PC-3 (cell line): ENCODE data around the gene GNPTG. TPM values are rescaled to one million over a fixed set of nuclear protein-coding genes. Genes with fewer than 3 reads are reported as not detected.
A peak's percentile ranks its signal among the peaks of the same experiment; 100 is the strongest.

Experiments
- ATAC-seq: fragments of 200-7000 bp; cut with Tn5 transposase; 2 replicates; pipeline ENCODE4 v1.9.1; 2020; ENCODE audit warnings: mild to moderate bottlenecking, moderate library complexity
- BruUV-seq: library from RNA; stranded (reverse); fragments of 400-500 nt; replicated peaks from 2 replicates; lab custom pipeline; 2021; lab: Mats Ljungman, UMichigan
- CTCF ChIA-PET: fragments of 300-600 bp; sonication (Branson Sonifier 250); formaldehyde crosslinking; loops from one replicate; lab custom pipeline; 2022; ENCODE audit warnings: antibody characterized with exemption; lab: Charles Lee
- POLR2A ChIA-PET: fragments of 300-600 bp; sonication (Branson Sonifier 250); formaldehyde crosslinking; loops from one replicate; lab custom pipeline; 2022; ENCODE audit warnings: antibody characterized with exemption; ENCODE audit not compliant: unreplicated experiment; lab: Charles Lee
- DNase-seq: peaks from one replicate; pipeline ENCODE4 v3.0.0-alpha.2; 2015
- H2AFZ ChIP-seq: fragments of 300-600 bp; sonication (generic); 2 replicates; pipeline ENCODE4 v1.6.0; 2016; ENCODE audit warnings: antibody characterized with exemption, low read length
- H3F3A ChIP-seq: fragments of 300-600 bp; sonication (generic); one replicate; pipeline ENCODE4 v1.6.0; 2017; ENCODE audit warnings: antibody characterized with exemption, low read length, control low read depth, mild to moderate bottlenecking; ENCODE audit not compliant: unreplicated experiment
- H3K27ac ChIP-seq: fragments of 300-600 bp; sonication (generic); 2 replicates; pipeline ENCODE4 v1.5.1; 2016; ENCODE audit warnings: mild to moderate bottlenecking, low read length
- H3K27me3 ChIP-seq: fragments of 300-600 bp; sonication (generic); 2 replicates; pipeline ENCODE4 v1.6.1; 2016; ENCODE audit warnings: low read length, mixed read lengths
- H3K36me3 ChIP-seq: fragments of 300-600 bp; sonication (generic); 2 replicates; pipeline ENCODE4 v1.6.1; 2016; ENCODE audit warnings: low read depth, mixed run types, low read length, mixed read lengths
- H3K4me1 ChIP-seq: fragments of 300-600 bp; sonication (generic); 2 replicates; pipeline ENCODE4 v1.5.1; 2016; ENCODE audit warnings: low read length; ENCODE audit not compliant: insufficient read depth
- H3K4me2 ChIP-seq: fragments of 300-600 bp; sonication (generic); 2 replicates; pipeline ENCODE4 v1.6.0; 2016; ENCODE audit warnings: low read length
- H3K4me3 ChIP-seq: fragments of 300-600 bp; sonication (generic); 2 replicates; pipeline ENCODE4 v1.5.1; 2016; ENCODE audit warnings: mild to moderate bottlenecking, low read length, mixed read lengths
- H3K79me2 ChIP-seq: fragments of 300-600 bp; sonication (generic); 2 replicates; pipeline ENCODE4 v1.6.1; 2017; ENCODE audit warnings: low read length, mixed read lengths
- H3K9ac ChIP-seq: fragments of 300-600 bp; sonication (generic); 2 replicates; pipeline ENCODE4 v1.6.0; 2016; ENCODE audit warnings: mild to moderate bottlenecking, low read length
- H3K9me2 ChIP-seq: fragments of 300-600 bp; sonication (generic); replicated peaks from 2 replicates; pipeline ENCODE4 v1.6.1; 2016; ENCODE audit warnings: mixed run types, low read length, mixed read lengths
- H3K9me3 ChIP-seq: fragments of 300-600 bp; sonication (generic); 2 replicates; pipeline ENCODE4 v1.6.1; 2016; ENCODE audit warnings: low read length, mixed read lengths
- H4K20me1 ChIP-seq: fragments of 300-600 bp; sonication (generic); 2 replicates; pipeline ENCODE4 v1.6.1; 2016; ENCODE audit warnings: low read length, mixed read lengths
- EZH2 ChIP-seq: fragments of 300-600 bp; sonication (generic); IDR thresholded peaks from one replicate; pipeline ENCODE4 v1.6.1; 2017; ENCODE audit warnings: antibody characterized with exemption, mild to moderate bottlenecking, low read length; ENCODE audit not compliant: unreplicated experiment
- EZH2phosphoT487 ChIP-seq: fragments of 300-600 bp; sonication (generic); IDR thresholded peaks from 2 replicates; pipeline ENCODE4 v1.6.1; 2018; ENCODE audit warnings: mild to moderate bottlenecking, antibody characterized with exemption, low read length, borderline replicate concordance
- intact Hi-C: fragments of 100-400 bp; cut with micrococcal nuclease; formaldehyde crosslinking; loops from 2 replicates; pipeline ENCODE4 v1.9.0; 2023
- total RNA-seq: library from RNA; depleted of rRNA; stranded (reverse); fragments of >200 nt; gene quantifications from 2 replicates; pipeline ENCODE4 v1.2.3, GENCODE V29; 2014
- TF ChIP-seq, protein P1 (sequence below): fragments of 300-600 bp; sonication (generic); conservative IDR thresholded peaks from 2 replicates; pipeline ENCODE4 v1.5.1; 2017; ENCODE audit warnings: antibody characterized with exemption, low read depth, mild to moderate bottlenecking, low read length

GNPTG gene
- total RNA-seq, 1 experiment from 2014 or later: 36.3 TPM

DNA sequence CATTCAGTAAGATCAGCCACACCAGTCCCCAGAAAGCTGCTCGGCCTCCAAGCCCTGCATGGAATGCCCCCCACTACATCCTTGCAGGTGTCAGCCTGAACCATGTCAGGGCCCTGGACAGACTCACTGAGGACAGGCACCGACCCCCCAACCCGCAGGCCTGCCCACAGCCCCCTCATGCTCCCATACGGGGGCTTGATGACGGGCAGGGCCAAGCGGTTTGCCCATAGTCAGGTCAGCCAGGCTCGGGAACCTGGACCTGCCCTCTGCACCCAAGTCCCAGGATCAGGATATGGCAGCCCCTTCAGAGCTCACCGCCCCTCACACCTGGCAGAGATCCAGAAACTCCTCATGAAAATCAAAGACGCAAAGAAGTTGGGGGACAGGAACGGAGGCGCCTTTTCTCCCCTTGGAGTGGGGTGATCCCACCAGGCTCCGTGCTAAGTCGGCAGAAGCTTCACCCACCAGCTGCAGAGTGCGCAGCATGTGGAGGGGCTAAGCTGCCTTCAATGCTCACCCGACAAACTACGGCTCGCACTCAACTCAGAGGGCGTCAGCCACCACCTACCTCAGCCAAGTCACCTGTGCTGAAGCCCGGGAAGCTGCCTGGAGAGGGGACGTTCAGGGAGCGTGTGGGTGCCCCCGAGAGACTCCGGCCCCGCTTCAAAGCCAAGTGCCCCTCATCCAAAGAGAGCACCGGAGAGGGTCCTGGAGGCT lies 26.5 kb downstream of the GNPTG start:
- ChIA-PET CTCF (interaction anchor here (0.6 kb wide), 1 partner anchor 24 kb away, joined by 3 read pairs; no protein-coding TSS in a partner anchor), POLR2A (interaction anchor here (0.9 kb wide), 1 partner anchor 36 kb away, joined by 20 read pairs; no protein-coding TSS in a partner anchor)
- Histone ChIP-seq H3K9me2 (no peaks in the 10 kb centered on the region), H3K79me2 (peaks cover 48% of the 10 kb centered on the region), H3K27ac (peak overlapping the region; percentile 86), H3K4me1 (peaks cover 13% of the 10 kb centered on the region), H3K36me3 (no peaks in the 10 kb centered on the region), H3K27me3 (no peaks in the 10 kb centered on the region), H3K9ac (peak overlapping the region; percentile 91), H3K9me3 (no peaks in the 10 kb centered on the region), H3K4me2 (peak overlapping the region; percentile 97), H3K4me3 (peak overlapping the region; percentile 87), H2AFZ (no peak overlapping the region), H4K20me1 (peaks cover 4% of the 10 kb centered on the region; the same call in 1 of the 2 replicates), H3F3A (no peaks in the 10 kb centered on the region)
- peak; percentile 2 for DNase-seq
- ATAC-seq: peak; percentile 7; the same call in 1 of the 2 replicates
- intact Hi-C loops: no loop called here
- BruUV-seq: TSS peak; percentile 69
- TF ChIP-seq EZH2phosphoT487: no peak
- TF ChIP-seq EZH2: no peak
- TF ChIP-seq, protein P1, sequence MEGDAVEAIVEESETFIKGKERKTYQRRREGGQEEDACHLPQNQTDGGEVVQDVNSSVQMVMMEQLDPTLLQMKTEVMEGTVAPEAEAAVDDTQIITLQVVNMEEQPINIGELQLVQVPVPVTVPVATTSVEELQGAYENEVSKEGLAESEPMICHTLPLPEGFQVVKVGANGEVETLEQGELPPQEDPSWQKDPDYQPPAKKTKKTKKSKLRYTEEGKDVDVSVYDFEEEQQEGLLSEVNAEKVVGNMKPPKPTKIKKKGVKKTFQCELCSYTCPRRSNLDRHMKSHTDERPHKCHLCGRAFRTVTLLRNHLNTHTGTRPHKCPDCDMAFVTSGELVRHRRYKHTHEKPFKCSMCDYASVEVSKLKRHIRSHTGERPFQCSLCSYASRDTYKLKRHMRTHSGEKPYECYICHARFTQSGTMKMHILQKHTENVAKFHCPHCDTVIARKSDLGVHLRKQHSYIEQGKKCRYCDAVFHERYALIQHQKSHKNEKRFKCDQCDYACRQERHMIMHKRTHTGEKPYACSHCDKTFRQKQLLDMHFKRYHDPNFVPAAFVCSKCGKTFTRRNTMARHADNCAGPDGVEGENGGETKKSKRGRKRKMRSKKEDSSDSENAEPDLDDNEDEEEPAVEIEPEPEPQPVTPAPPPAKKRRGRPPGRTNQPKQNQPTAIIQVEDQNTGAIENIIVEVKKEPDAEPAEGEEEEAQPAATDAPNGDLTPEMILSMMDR: no peak

GRCh38 chr16:1378804-1379303 lies 27.1 kb downstream of the GNPTG start:
- peaks cover 4% of the 10 kb centered on the region; the same call in 1 of the 2 replicates for H4K20me1 ChIP-seq
- peak overlapping the region; percentile 97 for H3K4me2 ChIP-seq
- BruUV-seq: no TSS peak
- CTCF ChIA-PET: interaction anchor here (0.6 kb wide), 1 partner anchor 25 kb away, joined by 3 read pairs; no protein-coding TSS in a partner anchor
- H3F3A ChIP-seq: no peaks in the 10 kb centered on the region
- H3K36me3 ChIP-seq: no peaks in the 10 kb centered on the region
- ATAC-seq (peak; percentile 73), DNase-seq (peak; percentile 75)
- peak overlapping the region; percentile 86 for H3K27ac ChIP-seq
- H3K9ac ChIP-seq: peak overlapping the region; percentile 91
- peaks cover 13% of the 10 kb centered on the region for H3K4me1 ChIP-seq
- no peaks in the 10 kb centered on the region for H3K9me2 ChIP-seq
- peaks cover 48% of the 10 kb centered on the region for H3K79me2 ChIP-seq
- no peaks in the 10 kb centered on the region for H3K9me3 ChIP-seq
- POLR2A ChIA-PET: interaction anchor here (0.5 to 0.9 kb wide), 3 partner anchors 36 to 651 kb away, joined by 5 to 20 read pairs (median 12); no protein-coding TSS in a partner anchor
- TF ChIP-seq EZH2: no peak
- TF ChIP-seq EZH2phosphoT487: no peak
- TF ChIP-seq, protein P1: no peak
- H3K4me3 ChIP-seq: peak overlapping the region; percentile 87
- 0 out of 2 replicates have a peak overlapping the region, but pooled peaks have one; percentile 42 for H2AFZ ChIP-seq
- intact Hi-C loops: no loop called here
- H3K27me3 ChIP-seq: no peaks in the 10 kb centered on the region
